HL-60 (cell line): ENCODE data around the gene ZSWIM4.

Source experiments
- DNase-seq, 2 experiments: peaks; one replicate each; pipeline ENCODE4 v3.0.0-alpha.2; 2010 to 2020; ENCODE audit warnings: low read depth in 1 of 2, low spot score in 1 of 2
- H3K27ac ChIP-seq: fragments of 250-450 bp; sonication (Bioruptor Pico); replicated peaks from 2 replicates; pipeline ENCODE4 v1.5.1; 2020; ENCODE audit warnings: mild to moderate bottlenecking, moderate library complexity
- H3K27me3 ChIP-seq: fragments of 250-450 bp; sonication (Bioruptor Pico); 2 replicates; pipeline ENCODE4 v1.5.1; 2021; ENCODE audit warnings: mild to moderate bottlenecking, moderate library complexity; ENCODE audit not compliant: insufficient read depth, poor library complexity, severe bottlenecking
- H3K4me3 ChIP-seq: replicated peaks from 2 replicates; pipeline ENCODE4 v1.5.1; 2011; ENCODE audit warnings: mild to moderate bottlenecking, control low read depth, low read length; ENCODE audit not compliant: insufficient read depth
- GABPA ChIP-seq: IDR thresholded peaks from 2 replicates; pipeline ENCODE4 v1.6.1; 2012; ENCODE audit warnings: low read depth
- POLR2AphosphoS5 ChIP-seq: IDR thresholded peaks from 2 replicates; pipeline ENCODE4 v1.6.1; 2012; ENCODE audit warnings: low read depth
- REST ChIP-seq: IDR thresholded peaks from 2 replicates; pipeline ENCODE4 v1.6.1; 2012; ENCODE audit warnings: low read depth; ENCODE audit not compliant: insufficient replicate concordance
- SPI1 ChIP-seq: IDR thresholded peaks from 2 replicates; pipeline ENCODE4 v1.6.1; 2012; ENCODE audit warnings: low read depth, mild to moderate bottlenecking, borderline replicate concordance
- microRNA-seq: library from miRNA; unstranded; fragments of <30 nt; microRNA quantifications from one replicate; pipeline ENCODE4, GENCODE V29; 2018
- TF ChIP-seq, protein P1 (sequence below): IDR thresholded peaks from one replicate; pipeline ENCODE4 v1.5.1; 2011; ENCODE audit warnings: low read length, control low read depth, inconsistent platforms; ENCODE audit not compliant: insufficient read depth

The ZSWIM4 gene

DNA sequence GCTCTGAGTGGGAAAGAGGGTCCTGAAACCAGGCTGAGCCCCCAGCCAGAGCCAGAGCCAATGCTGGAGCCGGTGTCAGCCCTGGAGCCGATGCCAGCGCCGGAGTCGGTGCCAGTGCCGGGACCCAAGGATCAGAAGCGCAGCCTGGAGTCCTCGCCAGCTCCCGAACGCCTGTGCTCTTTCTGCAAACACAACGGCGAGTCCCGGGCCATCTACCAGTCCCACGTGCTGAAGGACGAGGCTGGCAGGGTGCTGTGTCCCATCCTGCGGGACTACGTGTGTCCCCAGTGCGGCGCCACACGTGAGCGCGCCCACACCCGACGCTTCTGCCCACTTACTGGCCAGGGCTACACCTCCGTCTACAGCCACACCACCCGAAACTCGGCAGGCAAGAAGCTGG, 82.1 kb downstream of the ZSWIM4 start:
- no peak overlapping the region for H3K27ac ChIP-seq
- no peak overlapping the region for H3K4me3 ChIP-seq
- no peak for DNase-seq
- no peak for TF ChIP-seq REST
- no peak for TF ChIP-seq SPI1
- TF ChIP-seq POLR2AphosphoS5: no peak
- TF ChIP-seq GABPA: no peak
- TF ChIP-seq, protein P1, sequence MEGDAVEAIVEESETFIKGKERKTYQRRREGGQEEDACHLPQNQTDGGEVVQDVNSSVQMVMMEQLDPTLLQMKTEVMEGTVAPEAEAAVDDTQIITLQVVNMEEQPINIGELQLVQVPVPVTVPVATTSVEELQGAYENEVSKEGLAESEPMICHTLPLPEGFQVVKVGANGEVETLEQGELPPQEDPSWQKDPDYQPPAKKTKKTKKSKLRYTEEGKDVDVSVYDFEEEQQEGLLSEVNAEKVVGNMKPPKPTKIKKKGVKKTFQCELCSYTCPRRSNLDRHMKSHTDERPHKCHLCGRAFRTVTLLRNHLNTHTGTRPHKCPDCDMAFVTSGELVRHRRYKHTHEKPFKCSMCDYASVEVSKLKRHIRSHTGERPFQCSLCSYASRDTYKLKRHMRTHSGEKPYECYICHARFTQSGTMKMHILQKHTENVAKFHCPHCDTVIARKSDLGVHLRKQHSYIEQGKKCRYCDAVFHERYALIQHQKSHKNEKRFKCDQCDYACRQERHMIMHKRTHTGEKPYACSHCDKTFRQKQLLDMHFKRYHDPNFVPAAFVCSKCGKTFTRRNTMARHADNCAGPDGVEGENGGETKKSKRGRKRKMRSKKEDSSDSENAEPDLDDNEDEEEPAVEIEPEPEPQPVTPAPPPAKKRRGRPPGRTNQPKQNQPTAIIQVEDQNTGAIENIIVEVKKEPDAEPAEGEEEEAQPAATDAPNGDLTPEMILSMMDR: no peak
- H3K27me3 ChIP-seq: no peaks in the 10 kb centered on the region

DNA sequence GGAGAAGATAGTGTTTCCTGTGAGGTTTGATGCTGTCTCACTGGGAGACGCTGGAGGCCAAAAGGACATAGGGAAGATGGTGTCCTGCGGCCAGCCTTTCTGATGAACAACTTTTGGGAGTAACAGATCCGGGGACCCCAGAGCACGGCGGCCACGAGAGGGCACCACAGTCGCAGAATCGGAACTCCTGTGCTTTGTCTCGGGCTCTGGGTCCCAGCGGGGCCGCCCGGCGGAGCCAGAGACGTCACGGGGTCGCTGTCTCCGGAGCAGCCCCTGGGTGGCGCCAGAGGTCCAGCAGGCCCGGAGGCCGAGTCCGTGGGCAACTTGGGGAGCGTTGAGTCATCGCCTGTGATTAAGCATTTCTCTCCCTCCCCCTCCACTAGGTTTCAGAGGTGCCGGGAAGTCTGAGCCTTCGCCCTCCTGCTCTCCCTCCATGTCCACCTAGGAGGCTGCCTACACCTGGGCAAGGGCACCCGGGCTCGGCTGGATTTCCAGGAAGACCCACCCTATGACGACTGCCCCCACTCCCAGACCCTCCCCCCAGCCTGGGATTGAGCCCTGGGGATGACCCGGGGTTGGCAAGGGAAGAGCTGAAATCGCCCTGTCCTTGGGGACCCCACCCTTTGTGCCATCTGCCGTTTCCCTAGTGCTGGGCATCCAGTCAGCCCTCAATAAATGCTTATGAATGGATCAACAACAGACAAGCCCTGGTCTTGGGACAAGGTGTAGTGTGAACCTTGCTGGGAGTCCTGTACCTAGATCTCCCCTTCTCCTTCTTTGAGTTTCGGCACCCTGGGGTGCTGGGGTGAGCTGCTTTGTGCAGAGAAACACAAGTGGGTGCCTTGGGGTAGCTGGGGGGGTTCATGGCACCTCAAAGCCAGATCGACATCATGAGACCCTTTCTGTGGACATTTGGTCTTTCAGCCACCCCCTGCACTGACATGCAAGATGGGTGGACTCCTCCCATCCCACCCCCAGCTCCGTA, 85.1 kb downstream of the ZSWIM4 start:
- TF ChIP-seq SPI1: no peak
- TF ChIP-seq, protein P1: peak; percentile 86
- H3K4me3 ChIP-seq: no peak overlapping the region
- H3K27me3 ChIP-seq: no peaks in the 10 kb centered on the region
- peak; percentile 93 to 96 for DNase-seq
- H3K27ac ChIP-seq: peak overlapping the region; percentile 20; the same call in 1 of the 2 replicates

DNA sequence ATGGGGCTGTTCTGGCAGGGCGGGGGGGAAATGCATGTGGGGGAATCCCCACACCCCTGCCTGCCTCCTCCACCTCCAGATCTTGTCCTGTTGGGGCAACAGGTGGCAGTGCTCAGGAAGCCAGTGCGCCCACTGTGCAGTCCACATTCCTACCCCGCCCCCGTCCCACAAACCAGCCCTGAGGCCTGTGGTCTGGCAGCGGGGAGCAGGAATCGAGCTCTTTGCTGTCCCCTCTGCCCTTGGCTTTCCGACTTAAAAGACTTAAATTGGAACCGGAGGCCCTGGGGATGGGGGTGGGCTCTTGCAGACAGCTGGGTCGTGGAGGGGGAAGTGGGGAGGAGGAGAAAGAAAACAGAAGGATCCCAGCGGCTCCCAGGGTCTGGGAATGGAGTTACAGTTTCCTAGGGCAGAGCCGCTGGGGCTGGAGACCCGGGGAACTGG, 86.0 kb downstream of the ZSWIM4 start:
- H3K4me3 ChIP-seq: no peak overlapping the region
- H3K27ac ChIP-seq: peak overlapping the region; percentile 47; the same call in 1 of the 2 replicates

More for the DNA sequence above, 86.0 kb downstream of the ZSWIM4 start:
- no peak for DNase-seq
- no peaks in the 10 kb centered on the region for H3K27me3 ChIP-seq
- TF ChIP-seq REST: no peak

Small RNAs within 50 kb of the gene (microRNA-seq; reads per million reads assigned to microRNA genes)
- gene MIR181C (65.7 reads per million, percentile 65 among the genes with 10 or more reads in this experiment), gene MIR181D (19.9 reads per million, percentile 45 among the genes with 10 or more reads in this experiment)
